Kidney (tissue), 14 donors: Measurements from ENCODE around the gene VWA8. TPM values are rescaled to one million over a fixed set of nuclear protein-coding genes. Genes with fewer than 3 reads are reported as not detected.

Experiments
- DNase-seq, 5 donors: peaks; one replicate each; pipeline ENCODE4 v3.0.0-alpha.2; 2013 to 2020
- FAIRE-seq: peaks from 2 replicates; lab custom pipeline; 2012; peaks lifted over from hg19 to GRCh38; lab: Jason Lieb, UNC
- H3K27ac ChIP-seq, 2 donors: one replicate each; pipeline ENCODE4 v1.7.0; 2013; ENCODE audit warnings: low read depth in 2 of 2, low read length in 2 of 2, inconsistent platforms in 1 of 2
- H3K27me3 ChIP-seq: one replicate; pipeline ENCODE4 v1.7.1; 2013; ENCODE audit warnings: low read length, inconsistent platforms; ENCODE audit not compliant: control insufficient read depth, insufficient read depth
- H3K36me3 ChIP-seq, 3 donors: one replicate each; pipeline versions ENCODE4 v1.7.0 to v1.7.1; 2013; ENCODE audit warnings: low read length in 3 of 3, control low read depth in 1 of 3, inconsistent platforms in 1 of 3; ENCODE audit not compliant: insufficient read depth in 3 of 3, control insufficient read depth in 2 of 3
- H3K4me1 ChIP-seq, 3 donors: one replicate each; pipeline versions ENCODE4 v1.7.0 to v1.7.1; 2013; ENCODE audit warnings: low read length in 3 of 3, inconsistent platforms in 1 of 3, low read depth in 1 of 3; ENCODE audit not compliant: control insufficient read depth in 2 of 3, insufficient read depth in 2 of 3
- H3K4me3 ChIP-seq, 3 donors: one replicate each; pipeline versions ENCODE4 v1.7.0 to v1.8.1; 2013; ENCODE audit warnings: low read length in 3 of 3, control low read depth in 1 of 3, inconsistent platforms in 1 of 3
- H3K9ac ChIP-seq, 3 donors: one replicate each; pipeline versions ENCODE4 v1.7.0 to v1.7.1; 2013; ENCODE audit warnings: low read length in 3 of 3, control low read depth in 1 of 3, inconsistent platforms in 1 of 3
- H3K9me3 ChIP-seq, 3 donors: one replicate each; pipeline versions ENCODE4 v1.7.0 to v1.7.1; 2013; ENCODE audit warnings: low read length in 3 of 3, control low read depth in 1 of 3, inconsistent platforms in 1 of 3; ENCODE audit not compliant: control insufficient read depth in 2 of 3, insufficient read depth in 1 of 3
- intact Hi-C: fragments of 100-400 bp; cut with DNase I; formaldehyde crosslinking; loops from one replicate; pipeline ENCODE4 v1.11.1; 2022
- polyA plus RNA-seq: library from polyadenylated mRNA; stranded (reverse); fragments of 350-450 nt; fragmentation: Illumina TruSeq; extraction: RNeasy Lipid Tissue Mini Kit (QIAGEN cat#74804); gene quantifications from one replicate; pipeline ENCODE4 v1.2.3, GENCODE V29; 2014; ENCODE audit warnings: low read depth, low replicate concordance; ENCODE audit not compliant: insufficient read depth
- total RNA-seq: library from RNA; stranded (reverse); fragmentation: NEBNext Ultra II Directional; extraction: Animal tissue kit (Norgen Biotek cat#: 25700); gene quantifications from one replicate; pipeline ENCODE4 v1.2.1, GENCODE V29; 2021
- TF ChIP-seq, protein P1 (sequence below): IDR thresholded peaks from 3 replicates; pipeline ENCODE4 v1.5.1; 2012; ENCODE audit warnings: mild to moderate bottlenecking, moderate library complexity, borderline replicate concordance; ENCODE audit not compliant: insufficient read depth; ENCODE audit errors: extremely low read depth
- donor health status: control.
- donor health status: control.
- donor health status: control.
- donor health status: control.
- donor health status: control.
- donor health status: DM: yes; HTN: yes; CAD: no.
- donor health status: Normal renal cell carcinoma (clear cell type).

Gene VWA8
- total and polyA plus RNA-seq, 2 donors from 2014 or later, result 6.4 to 21.3 TPM

DNA sequence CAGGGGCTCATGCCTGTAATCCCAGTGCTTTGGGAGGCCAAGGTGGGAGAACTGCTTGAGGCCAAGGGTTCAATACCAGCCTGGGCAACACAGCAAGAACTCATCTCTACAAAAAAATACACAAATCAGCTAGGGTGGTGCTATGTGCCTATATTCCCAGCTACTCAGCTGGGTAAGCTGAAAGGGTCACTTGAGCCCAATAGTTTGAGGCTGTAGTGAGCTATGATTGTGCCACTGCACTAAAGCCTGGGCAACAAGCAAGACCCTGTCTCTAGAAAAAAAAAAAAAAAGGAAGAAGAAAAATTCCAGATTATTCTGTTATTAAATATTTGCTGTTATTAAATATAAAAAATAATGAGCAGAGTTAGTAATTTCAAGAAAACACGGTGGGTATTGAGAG, 372.5 kb downstream of the VWA8 start:
- H3K9me3 ChIP-seq, result no peaks in the 10 kb centered on the region
- intact Hi-C loops, result no loop called here
- H3K27ac ChIP-seq, result no peak overlapping the region
- H3K27me3 ChIP-seq, result no peaks in the 10 kb centered on the region
- FAIRE-seq (no peak), DNase-seq (no peak)
- peaks cover 0 to 16% (median 6%) of the 10 kb centered on the region in 3 donors for H3K36me3 ChIP-seq
- H3K4me3 ChIP-seq, result no peak overlapping the region
- no peak overlapping the region for H3K9ac ChIP-seq
- TF ChIP-seq, protein P1, sequence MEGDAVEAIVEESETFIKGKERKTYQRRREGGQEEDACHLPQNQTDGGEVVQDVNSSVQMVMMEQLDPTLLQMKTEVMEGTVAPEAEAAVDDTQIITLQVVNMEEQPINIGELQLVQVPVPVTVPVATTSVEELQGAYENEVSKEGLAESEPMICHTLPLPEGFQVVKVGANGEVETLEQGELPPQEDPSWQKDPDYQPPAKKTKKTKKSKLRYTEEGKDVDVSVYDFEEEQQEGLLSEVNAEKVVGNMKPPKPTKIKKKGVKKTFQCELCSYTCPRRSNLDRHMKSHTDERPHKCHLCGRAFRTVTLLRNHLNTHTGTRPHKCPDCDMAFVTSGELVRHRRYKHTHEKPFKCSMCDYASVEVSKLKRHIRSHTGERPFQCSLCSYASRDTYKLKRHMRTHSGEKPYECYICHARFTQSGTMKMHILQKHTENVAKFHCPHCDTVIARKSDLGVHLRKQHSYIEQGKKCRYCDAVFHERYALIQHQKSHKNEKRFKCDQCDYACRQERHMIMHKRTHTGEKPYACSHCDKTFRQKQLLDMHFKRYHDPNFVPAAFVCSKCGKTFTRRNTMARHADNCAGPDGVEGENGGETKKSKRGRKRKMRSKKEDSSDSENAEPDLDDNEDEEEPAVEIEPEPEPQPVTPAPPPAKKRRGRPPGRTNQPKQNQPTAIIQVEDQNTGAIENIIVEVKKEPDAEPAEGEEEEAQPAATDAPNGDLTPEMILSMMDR, result no peak
- H3K4me1 ChIP-seq, result no peaks in the 10 kb centered on the region

DNA sequence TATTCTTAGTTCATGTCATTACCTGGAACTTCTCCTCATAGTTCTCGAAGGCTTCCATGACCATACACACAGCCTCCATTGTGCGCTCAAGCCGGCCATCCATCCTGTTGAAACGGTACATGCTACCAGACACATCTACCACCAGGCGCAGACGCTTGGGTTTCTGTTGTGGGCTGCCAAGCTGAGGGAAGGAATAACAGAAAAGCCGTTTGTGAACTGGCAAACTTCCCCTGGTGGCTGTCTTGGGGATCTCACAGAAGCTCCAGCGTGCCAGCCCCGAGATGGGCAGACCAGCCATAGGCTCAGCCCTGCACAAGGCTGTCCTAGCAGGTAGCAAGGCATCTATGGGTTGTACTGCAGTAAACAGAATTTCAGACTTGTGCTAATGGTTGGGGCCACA, 373.4 kb downstream of the VWA8 start:
- Histone ChIP-seq H3K36me3 (peaks cover 0 to 16% (median 6%) of the 10 kb centered on the region in 3 donors), H3K9ac (no peak overlapping the region), H3K9me3 (no peaks in the 10 kb centered on the region), H3K27ac (no peak overlapping the region), H3K4me1 (no peaks in the 10 kb centered on the region), H3K27me3 (no peaks in the 10 kb centered on the region), H3K4me3 (no peak overlapping the region)
- TF ChIP-seq, protein P1, result no peak
- DNase-seq, result no peak
- intact Hi-C loops, result no loop called here
- no peak for FAIRE-seq

DNA sequence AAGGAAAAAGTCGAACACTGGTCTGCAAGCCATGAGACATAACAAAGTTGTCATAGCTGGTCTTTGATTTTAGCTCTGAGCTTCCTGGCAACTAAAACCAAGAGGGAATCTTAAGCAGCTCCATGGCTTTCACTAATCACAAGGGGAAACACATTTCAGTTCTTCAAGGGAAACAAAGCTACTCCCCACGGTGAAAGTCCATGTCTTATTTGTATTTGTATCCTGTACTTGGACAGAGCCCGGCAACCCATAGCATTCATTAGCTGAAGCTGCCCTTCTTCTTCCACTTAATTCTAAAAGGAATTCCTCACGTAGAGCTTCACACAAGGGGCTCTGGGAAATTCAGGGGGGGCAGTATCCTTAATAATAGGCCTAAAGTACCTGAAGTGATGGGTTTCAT, 374.7 kb downstream of the VWA8 start:
- H3K4me1 ChIP-seq, result no peaks in the 10 kb centered on the region
- peaks cover 0 to 16% (median 6%) of the 10 kb centered on the region in 3 donors for H3K36me3 ChIP-seq
- H3K4me3 ChIP-seq, result no peak overlapping the region
- intact Hi-C loops, result no loop called here
- H3K9ac ChIP-seq, result no peak overlapping the region
- no peak overlapping the region for H3K27ac ChIP-seq
- TF ChIP-seq, protein P1, result no peak
- DNase-seq (no peak), FAIRE-seq (no peak)
- H3K9me3 ChIP-seq, result no peaks in the 10 kb centered on the region
- H3K27me3 ChIP-seq, result no peaks in the 10 kb centered on the region

DNA sequence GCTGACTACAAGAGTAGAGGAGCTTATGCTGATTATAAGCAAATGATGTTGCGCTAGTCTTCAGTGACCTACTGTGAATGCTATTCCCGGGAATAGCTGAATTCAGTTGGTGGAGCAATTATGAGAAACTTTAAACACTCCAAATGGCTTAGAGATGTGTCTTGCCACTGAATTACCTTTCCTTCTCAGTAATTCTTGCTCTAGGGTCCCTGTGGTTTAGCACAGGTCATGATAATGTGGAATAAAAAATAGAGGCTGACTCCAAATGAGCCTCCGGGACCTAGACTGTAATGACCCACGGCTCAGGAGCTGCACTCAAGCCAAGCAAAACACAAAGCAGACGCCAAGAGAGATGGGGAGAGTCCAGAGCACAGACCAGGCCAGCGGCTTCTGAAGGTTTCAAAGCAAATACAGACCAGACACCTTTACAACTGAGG, 378.9 kb downstream of the VWA8 start:
- Histone ChIP-seq H3K36me3 (peaks cover 0 to 4% (median 3%) of the 10 kb centered on the region in 3 donors), H3K9ac (no peak overlapping the region), H3K27me3 (no peaks in the 10 kb centered on the region), H3K4me1 (no peaks in the 10 kb centered on the region), H3K4me3 (no peak overlapping the region), H3K9me3 (no peaks in the 10 kb centered on the region), H3K27ac (no peak overlapping the region)
- TF ChIP-seq, protein P1, result no peak
- no peak for FAIRE-seq
- intact Hi-C loops, result no loop called here
- DNase-seq, result peak in 1 of 5 donors; percentile 34
